NCI-H1092 treated with DMSO at 0.1 percent for 48 hours (cell line): ENCODE measurements around the gene TOP3A.

Source experiments
- DNase-seq: peaks from one replicate; lab custom pipeline; 2025; lab: John Stamatoyannopoulos, UW

The TOP3A gene

DNA sequence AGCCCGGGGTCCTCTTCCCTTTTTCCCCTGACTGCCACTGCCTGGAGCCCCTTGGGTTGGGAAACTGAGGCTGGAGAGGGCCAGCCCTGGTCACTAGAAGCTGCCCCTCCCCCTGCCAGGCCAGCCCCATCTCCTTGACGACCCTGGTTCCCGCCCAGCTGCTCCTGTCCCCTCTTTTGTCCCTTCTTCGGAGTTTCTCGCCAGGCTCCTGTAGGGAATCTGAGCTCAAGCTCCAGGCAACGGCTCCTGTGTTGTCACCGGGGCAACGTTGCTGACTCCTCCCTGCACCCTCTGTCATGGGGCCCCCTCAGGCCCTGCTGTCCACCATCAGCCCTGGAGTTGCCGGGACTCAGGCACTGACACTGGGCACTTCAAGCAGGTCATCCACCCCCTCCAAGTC lies 83.6 kb downstream of the TOP3A start:
- no peak for DNase-seq

DNA sequence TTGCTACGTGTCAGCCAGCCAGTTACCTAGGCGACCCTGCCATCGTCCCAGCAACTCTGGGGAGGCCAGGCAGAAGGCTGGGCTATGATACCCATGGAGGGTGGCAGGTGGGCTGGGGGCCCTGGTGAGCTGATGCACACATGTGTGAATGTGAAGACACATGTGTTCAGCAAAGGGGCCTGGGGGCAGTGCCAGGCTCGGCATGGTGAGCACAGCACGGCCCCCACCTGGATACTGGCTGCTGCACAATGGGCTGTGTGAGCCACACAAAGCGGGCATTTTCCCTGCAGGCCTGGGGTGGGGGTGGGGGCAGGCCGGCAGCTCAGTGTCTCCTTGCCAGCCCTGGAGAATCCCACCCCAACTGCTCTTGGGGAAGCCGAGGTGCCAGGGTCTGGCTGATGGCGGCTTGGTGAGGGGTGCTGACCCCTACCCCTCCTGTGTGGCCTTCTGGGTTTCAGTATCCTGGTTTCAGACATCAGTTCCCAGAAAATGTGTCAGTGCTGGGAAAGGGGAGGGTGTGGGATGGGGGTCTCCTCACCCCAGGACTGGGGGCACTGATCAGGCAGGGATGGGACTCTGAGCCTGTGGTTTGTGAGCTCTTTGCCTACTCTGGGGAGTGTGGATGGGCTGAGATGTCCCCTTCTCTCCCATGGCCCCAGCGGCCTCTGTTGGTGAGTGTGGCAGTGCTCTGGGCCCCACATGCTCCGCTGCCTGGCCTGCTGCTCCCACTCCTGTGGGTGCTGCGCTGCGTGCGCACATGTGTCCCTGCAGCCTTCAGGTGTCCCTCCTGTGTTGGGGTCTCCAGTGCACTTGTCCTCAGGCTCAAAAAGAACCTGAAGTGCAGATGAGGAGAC lies 84.3 kb downstream of the TOP3A start:
- DNase-seq = no peak

DNA sequence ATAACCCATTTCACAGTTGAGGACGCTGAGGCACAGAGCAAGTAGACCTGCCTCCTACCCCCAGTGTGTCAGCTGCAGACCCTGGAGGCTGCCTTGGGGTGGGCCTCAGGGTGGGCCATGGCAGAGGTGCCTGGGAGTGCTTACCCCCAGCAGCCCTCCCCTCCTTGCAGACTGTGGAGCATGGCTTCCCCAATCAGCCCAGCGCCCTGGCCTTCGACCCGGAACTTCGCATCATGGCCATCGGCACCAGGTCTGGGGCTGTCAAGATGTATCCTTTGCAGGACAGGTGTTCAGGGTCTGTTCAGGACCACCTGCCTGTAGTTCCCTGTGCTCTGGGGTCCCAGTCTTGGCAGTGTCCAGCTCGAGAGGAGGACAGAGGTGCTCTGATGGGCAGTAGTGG lies 85.0 kb downstream of the TOP3A start:
- no peak for DNase-seq

DNA sequence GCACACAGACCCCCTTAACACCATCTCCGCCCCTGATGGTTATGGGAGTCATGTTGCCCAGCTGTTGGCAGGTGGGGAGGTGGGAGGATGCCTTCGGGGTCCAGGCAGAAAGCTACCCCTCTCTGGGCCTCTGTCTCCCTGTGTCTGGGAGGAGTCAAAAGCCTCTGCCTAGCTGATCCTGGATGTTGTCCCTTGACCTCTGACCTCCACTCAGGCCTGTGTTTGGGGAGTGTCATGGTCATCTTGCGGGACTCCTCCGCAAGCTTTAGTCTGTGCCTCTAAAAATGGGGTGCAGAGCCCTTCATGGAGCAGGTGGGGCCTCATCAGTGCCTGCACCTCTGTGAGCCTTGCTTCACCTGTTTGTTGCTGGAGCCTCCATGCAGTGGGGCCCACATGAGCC lies 85.5 kb downstream of the TOP3A start:
- DNase-seq = no peak

DNA sequence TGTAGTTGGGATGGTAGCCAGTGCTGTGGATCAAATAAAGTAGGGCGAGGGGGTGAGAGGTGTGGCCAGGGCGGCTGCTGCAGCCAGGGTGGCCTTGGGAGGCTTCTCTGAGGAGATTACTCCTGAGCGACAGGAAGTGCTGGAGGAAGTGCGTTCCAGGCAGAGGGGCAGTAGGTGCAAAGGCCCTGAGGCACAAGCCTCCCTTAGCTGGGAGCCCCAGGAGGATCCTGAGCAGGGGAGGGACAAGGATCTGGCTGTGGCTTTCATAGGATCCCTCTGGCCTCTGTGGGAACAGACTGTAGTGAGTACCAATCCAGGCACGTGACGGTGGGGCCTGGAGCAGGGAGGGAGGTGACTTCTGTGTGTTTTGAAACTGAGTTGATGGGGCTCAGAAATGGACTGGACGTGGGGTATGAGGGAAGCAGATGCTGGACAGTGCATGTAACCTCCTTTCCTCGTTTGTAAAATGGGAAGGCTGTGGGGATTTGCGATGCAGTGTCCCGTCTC lies 86.6 kb downstream of the TOP3A start:
- DNase-seq = no peak

DNA sequence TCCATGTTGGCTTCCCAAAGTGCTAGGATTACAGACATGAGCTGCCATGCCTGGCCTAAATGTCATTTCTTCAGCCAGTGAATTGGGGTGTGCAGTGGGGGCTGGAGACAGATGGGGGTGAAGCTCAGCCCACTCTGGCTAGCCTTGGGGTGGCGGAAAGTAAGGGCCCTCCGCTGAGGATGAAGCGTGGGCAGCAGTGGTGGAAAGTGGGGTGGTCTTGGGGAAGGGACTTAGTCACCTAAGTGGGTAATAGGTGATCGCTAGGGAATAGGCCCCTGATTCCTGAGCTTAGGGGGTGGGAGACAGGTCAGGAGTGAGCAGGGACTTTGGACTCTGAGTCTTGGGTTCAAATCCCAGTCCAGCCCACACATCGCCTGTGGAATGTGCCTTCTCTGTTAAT lies 87.2 kb downstream of the TOP3A start:
- no peak for DNase-seq

DNA sequence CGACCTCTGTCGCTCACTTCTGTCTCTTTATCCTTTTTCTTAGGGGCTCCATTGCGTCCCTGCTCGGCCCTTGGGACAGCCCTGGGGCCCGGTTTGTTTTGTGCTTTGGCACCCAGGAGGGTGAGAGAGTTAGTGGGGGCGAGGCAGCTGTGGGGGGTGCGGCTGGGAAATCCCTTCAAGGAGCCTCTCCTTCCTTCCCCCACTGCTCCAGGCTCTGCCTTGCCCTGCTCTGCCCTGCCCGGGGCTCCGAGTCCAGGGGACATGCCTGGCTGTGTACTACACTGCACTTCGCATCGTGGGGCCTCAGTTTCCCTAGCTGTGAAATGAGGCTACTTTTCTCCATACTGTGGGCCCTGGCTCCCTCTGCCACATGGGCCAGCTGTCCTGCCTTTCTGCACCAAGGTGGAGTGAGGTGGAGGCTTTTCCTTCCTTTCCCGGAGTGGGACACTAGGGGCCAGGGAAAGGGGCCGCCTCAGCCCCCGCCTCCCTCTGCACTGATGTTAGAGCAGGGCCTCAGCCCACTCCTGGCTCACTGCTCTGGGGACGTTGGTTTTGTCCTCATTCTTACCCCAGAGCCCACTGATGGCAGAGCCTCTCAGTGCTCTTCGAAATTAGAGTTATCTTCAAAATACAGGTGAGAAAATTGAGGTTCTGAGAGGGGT lies 88.4 kb downstream of the TOP3A start:
- no peak for DNase-seq

DNA sequence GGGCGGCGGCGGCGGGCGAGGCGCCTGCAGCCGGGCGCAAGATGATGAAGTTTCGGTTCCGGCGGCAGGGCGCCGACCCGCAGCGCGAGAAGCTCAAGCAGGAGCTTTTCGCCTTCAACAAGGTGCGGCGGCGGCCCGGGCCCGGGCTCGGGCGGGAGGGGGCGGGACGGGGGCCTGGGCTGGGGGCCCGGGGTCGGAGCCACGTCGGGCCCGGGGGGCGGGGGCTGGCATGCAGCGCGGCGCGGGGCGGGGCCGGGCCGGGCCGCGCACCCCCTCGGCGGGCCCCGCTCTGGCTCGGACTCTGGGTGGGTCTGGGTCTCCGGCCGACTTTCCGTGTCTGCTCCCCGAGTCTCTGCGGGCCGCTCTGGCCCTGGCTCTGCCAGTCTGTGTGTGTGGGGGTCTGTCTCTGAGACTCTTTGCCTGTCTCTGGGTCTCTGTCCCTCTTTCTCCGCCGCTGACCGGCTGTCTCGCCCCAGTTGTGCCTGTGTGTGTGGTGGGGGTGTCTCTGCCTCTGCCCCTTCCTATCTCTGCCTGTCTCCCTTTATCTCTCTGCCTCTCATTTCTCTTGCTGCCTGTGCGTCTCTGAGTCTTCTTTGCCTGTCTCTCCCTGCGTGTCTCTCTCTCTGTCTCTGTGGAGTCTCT lies 89.0 kb downstream of the TOP3A start:
- DNase-seq = no peak

DNA sequence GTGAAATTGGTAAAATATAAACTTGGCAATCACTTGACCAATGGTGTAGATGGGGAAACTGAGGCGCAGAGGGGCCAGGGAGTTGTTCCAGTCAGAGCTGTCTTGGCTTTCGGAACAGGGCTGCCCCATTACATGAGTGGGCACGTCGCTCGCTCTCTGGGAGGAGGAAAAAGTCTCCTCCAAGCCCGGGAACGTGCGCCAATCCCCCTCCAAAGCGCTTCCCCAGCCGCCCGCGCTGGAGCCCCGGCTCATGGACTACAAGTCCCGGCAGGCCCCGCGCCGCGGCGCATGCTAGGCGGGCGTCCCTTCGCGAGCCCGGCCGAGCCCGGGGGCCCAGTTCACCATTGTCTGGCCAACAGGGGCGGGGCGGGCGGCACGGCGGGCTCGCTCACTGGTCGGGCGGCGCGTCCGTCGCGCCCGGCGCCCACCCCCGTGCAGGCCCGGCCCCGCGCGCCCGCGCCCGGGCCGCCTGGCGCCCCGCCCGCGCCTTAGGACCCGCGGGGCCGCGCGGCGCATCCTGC lies 89.6 kb downstream of the TOP3A start, which contains the start of gene LLGL1:
Gene LLGL1 (plus strand): TSS at position 515 of the 521 bp plus-strand sequence. CDS start 48 bp downstream, outside the sequence.
- peak; percentile 79 for DNase-seq

DNA sequence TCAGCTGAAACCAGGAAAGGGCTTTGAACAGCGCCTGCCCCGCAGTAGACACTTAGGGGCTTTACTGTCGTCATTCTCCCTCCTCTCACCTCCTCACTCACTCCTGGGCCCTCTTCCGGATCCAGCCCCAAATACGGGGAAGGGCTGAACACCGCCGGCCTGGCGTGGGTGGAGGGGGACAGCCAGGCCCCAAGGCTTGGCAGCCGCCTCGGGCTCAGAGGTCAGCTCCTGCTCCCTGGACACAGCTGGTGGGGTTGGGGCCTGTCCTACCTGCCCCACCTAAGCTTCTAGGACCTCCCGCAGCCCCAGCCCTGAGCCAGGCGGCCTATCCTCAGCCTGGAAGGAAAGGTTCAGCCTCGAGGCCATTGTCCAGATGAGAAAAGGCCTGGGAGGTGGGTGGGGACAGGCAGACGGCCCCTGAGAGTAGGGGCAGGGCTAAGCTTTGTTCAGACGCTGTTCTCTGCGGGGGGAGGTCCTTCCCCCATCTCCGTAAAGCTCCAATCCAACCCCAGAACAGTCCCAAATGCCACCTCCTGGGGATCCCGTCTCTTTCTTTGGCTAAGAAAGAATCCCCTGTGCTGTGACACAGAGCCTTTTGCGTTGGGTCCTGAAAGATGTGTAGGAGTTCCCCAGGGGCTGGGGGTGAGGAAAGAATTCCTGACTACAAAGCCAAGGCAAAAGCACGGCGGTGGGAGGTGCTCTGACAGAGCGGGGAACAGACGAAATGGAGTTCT lies 90.2 kb downstream of the TOP3A start:
- no peak for DNase-seq

DNA sequence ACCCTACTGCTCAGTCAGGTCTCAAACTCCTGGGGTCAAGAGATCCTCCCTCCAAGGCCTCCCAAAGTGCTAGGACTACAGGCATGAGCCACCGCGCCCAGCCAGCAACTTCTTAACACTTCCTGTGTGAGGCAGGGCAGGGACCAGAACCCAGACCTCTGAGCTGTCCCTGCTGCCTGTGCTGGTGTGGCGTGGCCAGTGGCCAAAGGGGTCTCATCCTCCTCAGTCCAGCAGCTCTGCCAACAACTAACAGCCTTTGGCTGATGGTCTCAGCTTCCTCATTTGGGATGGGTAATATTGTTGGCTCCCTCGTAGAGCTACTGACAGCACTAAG lies 90.8 kb downstream of the TOP3A start:
- no peak for DNase-seq
